ENCODE measurements around the gene B4GALT3.

The B4GALT3 gene

GRCh38 chr1:161201836-161202712, 24.8 kb upstream of the B4GALT3 start, which contains the start of gene NDUFS2:
TSS of gene NDUFS2 (plus strand) at chr1:161202367. CDS start at chr1:161202386, 19 bp downstream.
- peak; percentile 99 for DNase-seq

- no peak for DNase-seq
Measured at GRCh38 chr1:161200992-161201835, 23.9 kb upstream of the B4GALT3 start.

- no peak for DNase-seq
Measured at GRCh38 chr1:161200421-161200991, 23.2 kb upstream of the B4GALT3 start.

GRCh38 chr1:161199506-161200139, 22.3 kb upstream of the B4GALT3 start:
- no peak for DNase-seq

- no peak for DNase-seq
Measured at GRCh38 chr1:161198897-161199431, 21.7 kb upstream of the B4GALT3 start, which contains the start of gene ADAMTS4. TSS of gene ADAMTS4 (minus strand) at chr1:161199054. CDS start at chr1:161198627, 427 bp downstream.

GRCh38 chr1:161198194-161198896, 21.0 kb upstream of the B4GALT3 start:
- no peak for DNase-seq

GRCh38 chr1:161197560-161198193, 20.4 kb upstream of the B4GALT3 start:
- DNase-seq, result no peak

- DNase-seq, result no peak
Measured at GRCh38 chr1:161196521-161197451, 19.5 kb upstream of the B4GALT3 start.

- DNase-seq, result no peak
Measured at GRCh38 chr1:161196111-161196510, 18.8 kb upstream of the B4GALT3 start.

- DNase-seq, result no peak
Measured at GRCh38 chr1:161195171-161195570, 17.9 kb upstream of the B4GALT3 start.

GRCh38 chr1:161193561-161194235, 16.4 kb upstream of the B4GALT3 start:
- DNase-seq, result no peak

GRCh38 chr1:161192476-161193465, 15.5 kb upstream of the B4GALT3 start:
- peak; percentile 48 for DNase-seq

- DNase-seq, result no peak
Measured at GRCh38 chr1:161191971-161192370, 14.7 kb upstream of the B4GALT3 start.

GRCh38 chr1:161190962-161191521, 13.7 kb upstream of the B4GALT3 start:
- DNase-seq, result no peak

GRCh38 chr1:161189036-161189435, 11.7 kb upstream of the B4GALT3 start:
- DNase-seq, result no peak

GRCh38 chr1:161188381-161188780, 11.1 kb upstream of the B4GALT3 start:
- DNase-seq, result no peak

- DNase-seq, result no peak
Measured at GRCh38 chr1:161187311-161187710, 10.0 kb upstream of the B4GALT3 start.

All from NCI-H1048 (cell line).